VCaP (cell line): ENCODE data around the gene TGFBR3.

Experiments
- H3K27ac ChIP-seq: fragments of 450-650 bp; 2 replicates; pipeline ENCODE4 v1.5.1; 2017
- CTCF ChIP-seq: fragments of 450-650 bp; conservative IDR thresholded peaks from 2 replicates; pipeline ENCODE4 v1.5.1; 2017; ENCODE audit warnings: mild to moderate bottlenecking, moderate library complexity

The TGFBR3 gene

DNA sequence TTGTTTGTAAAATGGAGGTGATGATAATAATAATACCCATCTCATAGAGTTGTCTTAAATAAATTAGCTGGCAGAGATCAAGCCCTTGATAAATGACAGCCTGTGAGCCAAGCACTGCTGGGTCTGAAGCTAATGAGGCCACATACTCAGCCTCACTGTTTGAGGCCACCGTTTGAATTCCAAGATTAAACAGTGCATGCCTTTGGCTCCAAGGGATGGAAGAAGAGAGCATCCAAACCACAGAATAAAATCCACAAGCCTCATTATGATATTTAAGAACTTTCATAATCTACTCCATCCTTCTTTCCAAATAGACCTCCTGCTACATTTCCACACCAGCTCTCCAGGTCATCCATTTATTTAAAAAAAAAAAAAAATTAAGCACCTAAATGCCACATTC is 29.0 kb downstream of the TGFBR3 start:
- no peak for TF ChIP-seq CTCF

GRCh38 chr1:91854852-91855534 is 31.0 kb downstream of the TGFBR3 start:
- TF ChIP-seq CTCF: no peak
- no peak overlapping the region for H3K27ac ChIP-seq

More for the DNA sequence above, 29.0 kb downstream of the TGFBR3 start:
- H3K27ac ChIP-seq: no peak overlapping the region

- TF ChIP-seq CTCF: no peak
- no peak overlapping the region for H3K27ac ChIP-seq
These were observed 32.6 kb downstream of the TGFBR3 start for GRCh38 chr1:91853397-91853796.

DNA sequence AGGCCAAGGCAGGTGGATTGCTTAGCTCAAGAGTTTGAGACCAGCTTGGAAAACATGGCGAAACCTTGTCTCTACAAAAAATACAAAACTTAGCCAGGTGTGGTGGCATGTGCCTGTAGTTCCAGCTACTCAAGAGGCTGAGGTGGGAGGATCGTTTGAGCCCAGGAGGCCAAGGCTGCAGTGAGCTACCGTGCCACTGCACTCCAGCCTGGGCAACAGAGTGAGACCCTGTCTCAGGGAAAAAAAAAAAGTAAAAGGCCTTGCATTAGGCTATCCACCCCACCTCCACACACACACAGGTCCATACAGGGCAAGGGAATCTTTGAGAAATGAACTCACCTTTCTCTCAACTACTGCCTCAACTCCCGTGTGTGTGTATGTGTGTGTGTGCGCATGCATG is 33.9 kb downstream of the TGFBR3 start:
- peak overlapping the region; percentile 80 for H3K27ac ChIP-seq

- TF ChIP-seq CTCF: no peak
- H3K27ac ChIP-seq: peak overlapping the region; percentile 80
These were observed 34.6 kb downstream of the TGFBR3 start for GRCh38 chr1:91851130-91852010.

- H3K27ac ChIP-seq: peak overlapping the region; percentile 80
- TF ChIP-seq CTCF: no peak
These were observed 35.2 kb downstream of the TGFBR3 start for GRCh38 chr1:91850708-91851107.

DNA sequence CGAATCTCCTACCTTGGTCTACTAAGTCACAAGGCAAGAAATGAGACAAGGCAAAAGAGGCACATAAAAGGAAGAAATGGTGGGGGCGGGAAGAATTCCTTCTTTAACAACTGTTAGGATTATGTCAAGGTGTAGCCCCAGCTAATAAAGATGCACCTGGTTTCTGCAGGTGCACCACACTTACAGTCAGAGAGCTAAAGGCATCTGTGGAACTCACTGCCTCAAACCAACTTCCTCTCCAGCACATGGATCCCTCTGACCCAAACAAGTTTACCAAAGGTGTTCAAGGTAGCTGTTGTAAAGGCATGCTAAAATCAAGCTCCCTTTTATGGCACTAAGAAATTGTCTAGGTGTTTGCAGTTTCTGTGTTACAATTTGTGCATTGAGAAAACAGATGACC is 38.1 kb downstream of the TGFBR3 start:
- H3K27ac ChIP-seq: peak overlapping the region; percentile 71; the same call in 1 of the 2 replicates
- no peak for TF ChIP-seq CTCF

GRCh38 chr1:91846639-91847013 is 39.3 kb downstream of the TGFBR3 start:
- no peak for TF ChIP-seq CTCF
- peak overlapping the region; percentile 71 for H3K27ac ChIP-seq
